GM12872 (cell line): ENCODE data around the gene PPP4R4.

Experiments used
- CTCF ChIP-seq: IDR thresholded peaks from 3 replicates; pipeline ENCODE4 v1.5.1; 2011; ENCODE audit warnings: low read depth, mild to moderate bottlenecking, low read length, moderate library complexity; ENCODE audit not compliant: insufficient read depth

PPP4R4 gene

GRCh38 chr14:94317259-94317658, 143.1 kb downstream of the PPP4R4 start:
- no peak for TF ChIP-seq CTCF

DNA sequence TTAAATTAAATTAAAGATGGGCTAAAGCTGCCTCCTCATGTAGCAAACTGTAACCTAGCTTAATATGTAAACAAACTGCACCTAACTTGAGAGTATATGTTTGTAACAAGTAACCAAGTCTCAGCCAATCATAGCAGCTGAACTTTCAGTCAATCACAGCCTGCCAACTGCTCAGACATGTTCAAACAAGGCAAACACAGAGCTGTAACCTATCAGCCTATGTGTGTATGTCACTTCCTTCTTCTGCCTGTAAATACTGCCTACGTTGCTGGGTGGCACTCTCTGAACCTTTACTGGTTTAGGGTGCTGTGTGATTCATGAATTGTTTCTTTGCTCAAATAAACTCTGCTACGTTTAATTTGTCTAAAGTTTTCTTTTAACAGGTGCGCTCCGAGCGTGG, 146.1 kb downstream of the PPP4R4 start:
- TF ChIP-seq CTCF: no peak

- TF ChIP-seq CTCF: no peak
Observed at GRCh38 chr14:94321421-94322271, 147.5 kb downstream of the PPP4R4 start.

- TF ChIP-seq CTCF: no peak
Observed at GRCh38 chr14:94322648-94323570, 148.8 kb downstream of the PPP4R4 start, which contains the start of gene SERPINA6. TSS of gene SERPINA6 (minus strand) at chr14:94323336. CDS start at chr14:94314648, 8,688 bp downstream.

GRCh38 chr14:94328196-94328595, 154.1 kb downstream of the PPP4R4 start:
- TF ChIP-seq CTCF: no peak
